SU-DHL-6 (cell line): ENCODE results near the gene ACY1.

Source experiments
- H2AFZ ChIP-seq: fragments of 200-600 bp; sonication (generic); 2 replicates; pipeline ENCODE4 v1.6.1; 2014; ENCODE audit warnings: low read depth, mild to moderate bottlenecking, moderate library complexity, mixed read lengths, antibody characterized with exemption, low read length; ENCODE audit not compliant: severe bottlenecking
- H3F3A ChIP-seq: fragments of 200-600 bp; shearing (Covaris generic); 2 replicates; pipeline ENCODE4 v1.6.0; 2016; ENCODE audit warnings: antibody characterized with exemption, mild to moderate bottlenecking; ENCODE audit not compliant: insufficient read depth
- H3K27ac ChIP-seq: fragments of 200-600 bp; sonication (generic); 2 replicates; pipeline ENCODE4 v1.5.1; 2016; ENCODE audit warnings: low read depth, mild to moderate bottlenecking, low read length, moderate library complexity, mixed read lengths
- H3K27me3 ChIP-seq: fragments of 200-600 bp; sonication (generic), shearing (Covaris generic); 2 replicates; pipeline ENCODE4 v1.6.0; 2014; ENCODE audit warnings: mild to moderate bottlenecking, low read length
- H3K36me3 ChIP-seq: fragments of 200-600 bp; sonication (generic); 2 replicates; pipeline ENCODE4 v1.6.1; 2014; ENCODE audit warnings: mild to moderate bottlenecking, low read length, mixed read lengths
- H3K4me2 ChIP-seq: fragments of 300-600, 200-600 bp; shearing (Covaris generic), sonication (generic); 2 replicates; pipeline ENCODE4 v1.6.0; 2014; ENCODE audit warnings: low read length, low read depth, mild to moderate bottlenecking; ENCODE audit not compliant: poor library complexity, severe bottlenecking
- H3K4me3 ChIP-seq: fragments of 200-600 bp; sonication (generic); 2 replicates; pipeline ENCODE4 v1.5.1; 2014; ENCODE audit warnings: antibody characterized with exemption, low read length, mild to moderate bottlenecking, mixed read lengths; ENCODE audit not compliant: insufficient read depth, poor library complexity, severe bottlenecking
- H3K79me2 ChIP-seq: fragments of 200-600 bp; sonication (generic); 2 replicates; pipeline ENCODE4 v1.6.1; 2014; ENCODE audit warnings: mild to moderate bottlenecking, low read length, moderate library complexity; ENCODE audit not compliant: insufficient read depth
- H3K9ac ChIP-seq: fragments of 200-600 bp; sonication (generic); 2 replicates; pipeline ENCODE4 v1.7.0; 2014; ENCODE audit warnings: mild to moderate bottlenecking, low read length
- H3K9me2 ChIP-seq: fragments of 200-600 bp; sonication (generic); replicated peaks from 2 replicates; pipeline ENCODE4 v1.6.1; 2014; ENCODE audit warnings: low read length; ENCODE audit not compliant: insufficient read depth
- H3K9me3 ChIP-seq: fragments of 200-600 bp; sonication (generic); 2 replicates; pipeline ENCODE4 v1.6.1; 2014; ENCODE audit warnings: low read length, mixed read lengths; ENCODE audit not compliant: insufficient read depth
- H4K20me1 ChIP-seq: fragments of 200-600 bp; sonication (generic); 2 replicates; pipeline ENCODE4 v1.6.1; 2014; ENCODE audit warnings: low read depth, mild to moderate bottlenecking, antibody characterized with exemption, low read length, moderate library complexity, mixed read lengths
- EZH2phosphoT487 ChIP-seq: fragments of 200-600 bp; sonication (generic), shearing (Covaris generic); conservative IDR thresholded peaks from 2 replicates; pipeline ENCODE4 v1.6.1; 2018; ENCODE audit warnings: mild to moderate bottlenecking, antibody characterized with exemption, low read length, moderate library complexity, mixed read lengths
- TF ChIP-seq, protein P1 (sequence below): fragments of 200-600 bp; sonication (generic); IDR thresholded peaks from one replicate; pipeline ENCODE4 v1.5.1; 2017; ENCODE audit warnings: antibody characterized with exemption, mild to moderate bottlenecking, low read length, moderate library complexity; ENCODE audit not compliant: insufficient read depth, poor library complexity, severe bottlenecking

Gene ACY1

GRCh38 chr3:51997172-51997571, 13.8 kb downstream of the ACY1 start:
- Histone ChIP-seq H3K79me2 (peaks cover 20% of the 10 kb centered on the region), H2AFZ (no peak overlapping the region), H3K27ac (no peak overlapping the region), H3K9me3 (no peaks in the 10 kb centered on the region), H3F3A (peaks cover 18% of the 10 kb centered on the region), H3K36me3 (peaks cover 21% of the 10 kb centered on the region), H3K4me3 (no peak overlapping the region), H3K9ac (no peak overlapping the region), H3K4me2 (no peak overlapping the region), H3K27me3 (no peaks in the 10 kb centered on the region), H4K20me1 (no peaks in the 10 kb centered on the region), H3K9me2 (no peaks in the 10 kb centered on the region)
- TF ChIP-seq, protein P1, sequence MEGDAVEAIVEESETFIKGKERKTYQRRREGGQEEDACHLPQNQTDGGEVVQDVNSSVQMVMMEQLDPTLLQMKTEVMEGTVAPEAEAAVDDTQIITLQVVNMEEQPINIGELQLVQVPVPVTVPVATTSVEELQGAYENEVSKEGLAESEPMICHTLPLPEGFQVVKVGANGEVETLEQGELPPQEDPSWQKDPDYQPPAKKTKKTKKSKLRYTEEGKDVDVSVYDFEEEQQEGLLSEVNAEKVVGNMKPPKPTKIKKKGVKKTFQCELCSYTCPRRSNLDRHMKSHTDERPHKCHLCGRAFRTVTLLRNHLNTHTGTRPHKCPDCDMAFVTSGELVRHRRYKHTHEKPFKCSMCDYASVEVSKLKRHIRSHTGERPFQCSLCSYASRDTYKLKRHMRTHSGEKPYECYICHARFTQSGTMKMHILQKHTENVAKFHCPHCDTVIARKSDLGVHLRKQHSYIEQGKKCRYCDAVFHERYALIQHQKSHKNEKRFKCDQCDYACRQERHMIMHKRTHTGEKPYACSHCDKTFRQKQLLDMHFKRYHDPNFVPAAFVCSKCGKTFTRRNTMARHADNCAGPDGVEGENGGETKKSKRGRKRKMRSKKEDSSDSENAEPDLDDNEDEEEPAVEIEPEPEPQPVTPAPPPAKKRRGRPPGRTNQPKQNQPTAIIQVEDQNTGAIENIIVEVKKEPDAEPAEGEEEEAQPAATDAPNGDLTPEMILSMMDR: no peak
- TF ChIP-seq EZH2phosphoT487: no peak

DNA sequence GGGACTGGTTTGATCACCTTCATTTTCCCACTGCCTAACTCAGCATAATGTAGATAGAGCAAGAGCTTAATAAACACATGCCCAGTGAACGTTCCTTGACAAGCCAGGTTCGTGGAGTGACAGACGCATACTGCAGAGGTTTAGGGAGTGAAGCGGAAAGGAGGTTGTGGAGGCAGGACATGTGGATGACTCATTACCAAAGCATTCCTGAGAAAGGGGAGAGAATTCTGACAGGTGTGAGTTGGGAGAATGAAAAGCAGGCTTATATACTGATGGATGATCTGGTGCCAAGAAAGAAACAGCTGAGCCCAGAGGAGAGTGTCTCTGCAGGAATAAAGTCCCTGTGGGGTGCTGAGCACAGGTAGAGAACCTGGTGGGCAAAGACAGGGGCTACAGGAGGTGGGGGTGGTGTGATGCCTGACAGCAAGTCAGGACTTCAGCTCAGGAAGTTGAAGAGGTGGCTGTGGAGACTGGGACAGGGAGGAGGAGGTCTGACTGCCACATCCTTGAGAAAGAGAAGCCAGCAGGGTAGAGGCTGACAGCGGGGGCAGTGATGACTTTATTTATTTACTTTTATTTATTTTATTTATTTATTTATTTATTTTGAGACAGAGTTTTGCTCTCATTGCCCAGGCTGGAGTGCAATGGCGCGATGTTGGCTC, 14.7 kb downstream of the ACY1 start:
- Histone ChIP-seq H3K27ac (no peak overlapping the region), H3K27me3 (no peaks in the 10 kb centered on the region), H2AFZ (no peak overlapping the region), H3K9me3 (no peaks in the 10 kb centered on the region), H3K36me3 (peaks cover 13% of the 10 kb centered on the region), H3K79me2 (peaks cover 20% of the 10 kb centered on the region), H3K9ac (0 out of 2 replicates have a peak overlapping the region, but pooled peaks have one; percentile 3), H3K9me2 (no peaks in the 10 kb centered on the region), H4K20me1 (no peaks in the 10 kb centered on the region), H3F3A (peaks cover 11% of the 10 kb centered on the region), H3K4me2 (no peak overlapping the region), H3K4me3 (no peak overlapping the region)
- TF ChIP-seq EZH2phosphoT487: no peak
- TF ChIP-seq, protein P1: no peak

- peaks cover 11% of the 10 kb centered on the region for H3F3A ChIP-seq
- H4K20me1 ChIP-seq: no peaks in the 10 kb centered on the region
- H3K4me3 ChIP-seq: no peak overlapping the region
- H3K36me3 ChIP-seq: peaks cover 13% of the 10 kb centered on the region
- peaks cover 17% of the 10 kb centered on the region for H3K79me2 ChIP-seq
- no peaks in the 10 kb centered on the region for H3K9me3 ChIP-seq
- H3K9me2 ChIP-seq: no peaks in the 10 kb centered on the region
- H3K4me2 ChIP-seq: no peak overlapping the region
- no peak overlapping the region for H2AFZ ChIP-seq
- TF ChIP-seq EZH2phosphoT487: no peak
- TF ChIP-seq, protein P1: no peak
- no peak overlapping the region for H3K9ac ChIP-seq
- no peaks in the 10 kb centered on the region for H3K27me3 ChIP-seq
- H3K27ac ChIP-seq: no peak overlapping the region
Measured at GRCh38 chr3:51998774-51999173, 15.4 kb downstream of the ACY1 start.
